NT2/D1 (cell line): ENCODE data around the gene CFTR.

ENCODE experiments used
- YY1 ChIP-seq: IDR thresholded peaks from 2 replicates; pipeline ENCODE4 v1.6.1; 2011; ENCODE audit not compliant: insufficient read length, insufficient read depth
- ZNF274 ChIP-seq: IDR thresholded peaks from 2 replicates; pipeline ENCODE4 v1.6.1; 2011; ENCODE audit warnings: mild to moderate bottlenecking, low read depth, low read length

DNA sequence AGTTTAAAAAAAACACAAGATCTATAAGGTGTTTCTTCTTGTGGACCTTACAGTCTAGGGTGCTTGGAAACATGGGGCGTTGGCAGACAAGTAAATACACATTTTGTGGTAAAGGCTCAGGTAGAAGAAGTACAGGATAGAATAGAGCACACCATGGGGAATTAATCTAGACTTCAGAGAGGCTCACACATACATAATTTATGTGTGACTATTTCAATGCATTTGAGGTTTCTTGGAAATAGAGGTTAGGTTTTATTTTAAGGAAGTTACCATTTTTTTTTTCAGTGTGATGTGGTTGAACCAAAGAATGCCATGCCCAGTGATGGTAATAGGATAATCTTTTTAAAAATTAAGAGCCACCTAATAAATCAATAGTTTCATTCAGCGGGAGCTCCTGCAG lies 12.8 kb downstream of the CFTR start:
- no peak for TF ChIP-seq YY1
- no peak for TF ChIP-seq ZNF274
